Cerebellar cortex (tissue), 1 donor: ENCODE data around the gene BTBD17.

Experiments used
- DNase-seq: peaks from one replicate; pipeline ENCODE4 v3.0.0-alpha.2; 2015; ENCODE audit warnings: low spot score

The BTBD17 gene

GRCh38 chr17:74387365-74388218 lies 25.9 kb upstream of the BTBD17 start:
- DNase-seq = no peak

- peak; percentile 97 for DNase-seq
Observed at GRCh38 chr17:74386386-74386785, 24.7 kb upstream of the BTBD17 start.

- no peak for DNase-seq
Observed at GRCh38 chr17:74385201-74385600, 23.5 kb upstream of the BTBD17 start.

GRCh38 chr17:74383141-74383540 lies 21.5 kb upstream of the BTBD17 start:
- no peak for DNase-seq

- peak; percentile 40 for DNase-seq
Observed at GRCh38 chr17:74380959-74381808, 19.5 kb upstream of the BTBD17 start.

GRCh38 chr17:74380086-74380958 lies 18.7 kb upstream of the BTBD17 start:
- DNase-seq = peak; percentile 61

- peak; percentile 88 for DNase-seq
Observed at GRCh38 chr17:74379495-74380085, 17.9 kb upstream of the BTBD17 start.

- no peak for DNase-seq
Observed at GRCh38 chr17:74374858-74375257, 13.2 kb upstream of the BTBD17 start.

- no peak for DNase-seq
Observed at GRCh38 chr17:74373838-74374606, 12.4 kb upstream of the BTBD17 start.

GRCh38 chr17:74372426-74372825 lies 10.8 kb upstream of the BTBD17 start:
- DNase-seq = no peak

GRCh38 chr17:74371653-74372147 lies 10.0 kb upstream of the BTBD17 start:
- no peak for DNase-seq

GRCh38 chr17:74369665-74370490 lies 8.2 kb upstream of the BTBD17 start:
- DNase-seq = no peak

GRCh38 chr17:74369221-74369620 lies 7.6 kb upstream of the BTBD17 start:
- DNase-seq = no peak

- DNase-seq = peak; percentile 69
Observed at GRCh38 chr17:74368341-74369081, 6.8 kb upstream of the BTBD17 start.

- no peak for DNase-seq
Observed at GRCh38 chr17:74367206-74367605, 5.5 kb upstream of the BTBD17 start, which contains the start of gene GPR142. Gene GPR142, plus strand, starts transcription at chr17:74367506. Its CDS starts 2,035 bp downstream, at chr17:74369541.

- DNase-seq = peak; percentile 44
Observed at GRCh38 chr17:74362810-74363498, 1.3 kb upstream of the BTBD17 start.

GRCh38 chr17:74362069-74362405 lies 369 bp upstream of the BTBD17 start:
- DNase-seq = no peak

GRCh38 chr17:74360899-74361229 lies 804 bp downstream of the BTBD17 start:
- no peak for DNase-seq

- DNase-seq = no peak
Observed at GRCh38 chr17:74359916-74360315, 1.8 kb downstream of the BTBD17 start.
